GM19372 (cell line): ENCODE data around the gene CGN.

Experiments
- ATAC-seq: cut with Tn5 transposase; IDR thresholded peaks from one replicate; pipeline ENCODE4 v1.9.1; 2021; ENCODE audit warnings: mild to moderate bottlenecking, low read depth, moderate library complexity; ENCODE audit not compliant: unreplicated experiment

The CGN gene

DNA sequence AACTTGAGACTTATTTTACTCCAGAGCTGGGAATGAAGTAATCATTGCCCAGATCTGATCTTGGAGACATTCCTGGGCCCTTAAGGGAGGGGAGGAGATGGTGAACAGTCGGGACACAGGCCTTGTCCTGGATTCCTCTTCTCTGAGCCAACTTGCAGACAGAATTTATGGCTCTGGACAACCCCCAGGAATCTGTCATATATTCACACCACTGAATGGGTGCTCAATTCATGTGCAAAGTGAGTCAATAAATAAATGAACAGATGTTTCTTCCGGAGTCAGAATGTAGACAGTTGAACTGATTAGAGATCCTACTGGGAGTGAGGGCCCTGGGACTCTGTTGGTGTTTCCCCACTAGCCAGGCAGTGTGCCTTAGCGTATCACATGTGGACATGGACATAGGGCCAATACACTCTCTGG lies 31.5 kb downstream of the CGN start:
- no peak for ATAC-seq

DNA sequence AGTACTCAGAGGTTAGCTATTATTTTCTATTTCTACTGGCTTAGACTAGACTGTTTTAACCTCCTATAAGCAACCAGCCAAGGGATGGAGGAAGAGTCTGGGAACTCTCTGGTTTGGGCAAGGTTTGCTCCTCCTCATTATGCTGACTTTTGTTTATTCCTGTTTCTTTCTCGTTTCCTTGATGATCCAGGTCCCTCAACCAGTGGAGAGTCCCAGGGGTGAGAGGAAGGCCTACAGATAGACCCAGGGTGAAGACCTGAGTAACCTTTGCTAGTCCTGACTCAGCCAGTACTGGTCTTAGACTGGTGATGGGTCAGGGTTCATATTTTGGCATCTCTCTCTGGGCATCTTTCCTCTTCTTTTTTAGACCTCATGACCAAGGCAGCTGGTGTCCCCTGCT lies 34.4 kb downstream of the CGN start:
- ATAC-seq, result no peak

DNA sequence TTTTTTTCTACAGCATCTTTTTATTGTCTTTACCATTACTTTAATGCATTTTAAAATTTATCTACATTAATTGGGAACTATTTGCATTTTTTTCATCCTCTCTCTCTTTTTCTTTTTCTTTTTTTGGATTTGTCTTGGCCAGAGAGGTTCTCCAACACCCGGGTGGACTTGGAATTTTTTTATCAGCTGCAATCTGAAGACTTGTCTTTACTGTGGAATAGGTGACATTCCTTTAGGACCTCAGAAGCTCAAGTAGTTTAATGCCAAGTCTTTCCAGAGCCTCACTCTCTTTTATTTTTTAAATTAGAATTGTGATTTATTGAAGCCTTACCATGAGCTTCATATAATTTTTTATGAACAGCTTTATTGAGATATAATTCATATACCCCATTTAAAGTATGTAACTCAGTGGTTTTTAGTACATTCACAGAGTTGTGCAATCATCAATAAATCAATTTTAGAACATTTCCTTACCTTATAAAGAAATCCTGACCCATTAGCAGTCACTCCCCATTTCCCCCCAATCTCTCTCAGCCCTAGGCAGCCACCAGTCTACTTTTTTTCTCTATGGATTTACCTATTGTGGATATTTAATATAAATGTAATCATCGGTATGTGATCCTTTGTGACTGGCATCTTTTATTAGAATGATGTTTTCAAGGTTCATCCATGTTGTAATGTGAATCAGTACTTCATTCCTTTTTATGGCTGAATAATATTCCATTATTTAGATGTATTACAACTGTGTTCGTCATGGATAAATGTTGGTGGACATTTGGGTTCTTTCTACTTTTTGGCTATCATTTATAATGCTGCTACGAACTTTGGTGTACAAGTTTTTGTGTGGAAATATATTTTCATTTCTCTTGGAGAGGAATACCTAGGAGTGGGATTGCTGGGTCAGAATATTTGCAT lies 35.1 kb downstream of the CGN start:
- no peak for ATAC-seq

DNA sequence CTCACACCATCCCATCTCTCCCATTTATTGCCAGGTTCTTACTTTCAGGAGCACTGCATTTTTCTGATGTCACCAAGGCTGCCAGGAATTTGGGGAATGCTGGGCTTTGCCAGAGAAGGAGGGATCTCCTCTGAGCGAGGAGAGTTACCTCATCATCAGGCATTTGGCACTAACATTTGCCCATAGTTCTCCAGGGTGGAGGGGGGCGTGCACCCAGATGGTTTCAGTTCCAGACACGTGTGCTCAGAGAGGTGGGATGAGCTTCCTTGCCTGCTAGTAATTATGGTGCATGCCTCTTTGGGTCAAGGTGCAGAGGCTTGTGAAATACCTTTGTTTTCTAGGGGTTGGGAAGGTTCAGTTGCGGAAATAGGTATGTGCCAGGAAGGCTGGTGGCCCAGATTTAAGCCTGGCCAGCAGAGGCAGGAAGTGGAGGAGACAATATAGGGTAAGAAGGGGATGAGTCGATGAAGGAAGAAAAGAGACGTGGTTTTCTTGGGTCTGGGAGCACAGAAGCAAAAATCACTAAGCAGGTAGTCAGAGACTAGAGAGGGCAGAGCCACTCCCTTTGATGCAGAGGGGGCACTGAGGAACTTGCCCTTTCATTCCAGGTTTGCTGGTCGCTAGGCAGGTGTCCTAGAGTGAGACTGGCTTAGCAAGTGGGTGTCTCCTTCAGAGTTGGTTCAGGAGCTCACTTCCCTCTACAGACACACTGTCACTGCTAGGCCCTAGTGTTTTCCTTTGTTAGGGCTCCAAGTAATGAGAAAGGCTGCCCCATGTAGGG lies 36.1 kb downstream of the CGN start:
- ATAC-seq, result no peak

- no peak for ATAC-seq
These were observed 36.7 kb downstream of the CGN start for GRCh38 chr1:151547900-151548230.

- ATAC-seq, result no peak
These were observed 38.0 kb downstream of the CGN start for GRCh38 chr1:151549199-151549598.

DNA sequence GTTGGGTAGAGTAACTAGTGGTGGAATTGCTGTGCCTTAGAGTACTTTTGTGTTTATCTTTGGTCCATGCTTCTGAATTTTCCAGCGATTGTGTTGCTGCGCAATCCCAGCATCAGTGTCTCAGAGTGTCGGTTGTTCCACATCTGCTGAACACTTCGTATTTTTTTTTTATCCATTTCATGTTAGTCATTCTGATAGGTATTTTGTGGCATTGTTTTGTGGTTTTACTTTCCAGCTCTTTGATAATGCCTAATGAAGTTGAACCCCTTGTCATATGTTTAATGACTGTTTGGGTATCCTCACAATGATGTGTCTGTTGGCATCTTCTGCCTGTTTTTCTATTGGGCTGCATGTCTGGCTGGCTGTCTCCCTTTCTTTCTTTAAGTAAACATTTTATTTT lies 42.5 kb downstream of the CGN start:
- no peak for ATAC-seq

GRCh38 chr1:151556052-151556451 lies 44.9 kb downstream of the CGN start:
- no peak for ATAC-seq

- ATAC-seq, result no peak
These were observed 51.5 kb downstream of the CGN start for GRCh38 chr1:151562661-151563060.

- no peak for ATAC-seq
These were observed 52.2 kb downstream of the CGN start for GRCh38 chr1:151563376-151563775.

DNA sequence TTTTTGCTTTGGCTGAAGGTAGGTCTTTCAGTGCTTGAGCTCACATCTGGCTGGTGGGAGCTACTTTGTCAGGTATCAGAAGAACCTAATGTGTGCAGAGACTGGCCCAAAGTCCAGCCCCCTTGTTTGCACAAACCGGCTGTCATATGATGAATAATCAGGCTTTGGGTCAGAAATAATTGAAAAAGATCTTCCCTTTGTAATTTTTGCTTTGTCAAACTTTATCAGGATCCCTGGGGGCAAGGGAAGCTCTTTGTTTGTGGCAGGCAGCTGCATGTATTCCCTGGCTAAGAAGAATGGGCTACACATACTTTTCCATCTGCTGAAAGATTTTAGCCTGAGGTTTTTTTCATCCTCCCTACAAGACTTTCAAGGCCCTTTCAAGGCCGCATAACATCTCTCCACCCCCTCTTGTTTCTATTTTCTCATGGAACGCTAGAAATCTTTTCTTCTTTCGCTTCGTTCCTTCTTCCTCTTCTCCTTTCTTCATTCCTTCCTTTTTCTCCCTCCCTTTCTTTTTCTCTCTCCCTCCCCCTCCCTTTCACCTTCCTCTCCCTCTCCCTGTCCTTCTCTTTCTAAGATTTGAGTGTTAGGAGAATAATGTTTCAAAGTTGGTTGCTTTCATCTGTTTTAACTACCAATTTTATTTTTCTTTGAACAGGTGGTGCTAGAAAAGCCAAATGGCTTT lies 54.5 kb downstream of the CGN start:
- ATAC-seq, result no peak

GRCh38 chr1:151568626-151569088 lies 57.5 kb downstream of the CGN start:
- ATAC-seq, result no peak

- ATAC-seq, result no peak
These were observed 59.6 kb downstream of the CGN start for GRCh38 chr1:151570819-151571218.

DNA sequence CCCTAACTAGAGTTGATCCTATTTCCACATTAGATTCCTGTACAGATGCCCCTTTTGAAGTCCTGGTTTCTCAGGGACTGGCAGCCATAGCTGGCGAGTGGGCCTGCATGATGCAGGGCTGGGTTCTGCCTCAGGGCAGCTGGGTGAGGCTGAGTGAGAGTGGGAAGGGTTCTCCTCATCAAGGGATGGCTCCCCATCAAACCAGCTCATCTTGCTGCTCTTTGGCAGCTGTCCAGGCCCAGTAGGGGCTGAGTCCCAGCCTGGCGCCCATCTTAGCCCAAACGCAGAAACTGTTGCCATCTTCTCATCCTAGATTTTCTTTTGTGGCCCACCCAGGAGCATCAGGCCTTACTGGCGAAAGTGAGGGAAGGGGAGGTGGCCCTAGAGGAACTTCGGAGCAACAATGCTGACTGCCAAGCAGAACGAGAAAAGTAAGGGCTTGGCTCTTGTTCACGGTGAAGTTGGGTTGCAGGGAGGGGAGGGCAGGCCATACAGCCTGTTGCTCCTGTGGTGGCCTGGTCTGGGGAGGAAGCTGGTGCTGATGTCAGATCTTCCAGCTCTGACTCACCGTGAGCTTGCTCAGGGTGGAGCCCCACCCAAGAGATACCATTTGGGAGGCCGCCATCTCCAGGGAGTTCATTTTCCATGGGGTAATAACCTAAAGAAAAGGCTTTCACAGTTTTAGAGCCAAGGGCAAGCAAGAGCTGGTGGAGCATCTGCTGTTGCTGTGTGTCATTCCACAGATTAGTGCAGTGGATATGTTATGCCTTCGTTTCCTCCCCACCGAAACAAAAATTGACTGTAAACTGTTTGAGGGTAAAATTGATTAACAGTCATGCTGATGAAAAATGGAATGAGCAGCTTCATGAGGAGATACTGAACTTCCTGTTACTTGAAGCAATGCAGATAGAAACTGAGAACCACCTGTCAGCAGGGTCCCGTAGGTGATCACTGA lies 63.7 kb downstream of the CGN start:
- ATAC-seq, result no peak

- ATAC-seq, result no peak
These were observed 66.0 kb downstream of the CGN start for GRCh38 chr1:151577173-151577572.

DNA sequence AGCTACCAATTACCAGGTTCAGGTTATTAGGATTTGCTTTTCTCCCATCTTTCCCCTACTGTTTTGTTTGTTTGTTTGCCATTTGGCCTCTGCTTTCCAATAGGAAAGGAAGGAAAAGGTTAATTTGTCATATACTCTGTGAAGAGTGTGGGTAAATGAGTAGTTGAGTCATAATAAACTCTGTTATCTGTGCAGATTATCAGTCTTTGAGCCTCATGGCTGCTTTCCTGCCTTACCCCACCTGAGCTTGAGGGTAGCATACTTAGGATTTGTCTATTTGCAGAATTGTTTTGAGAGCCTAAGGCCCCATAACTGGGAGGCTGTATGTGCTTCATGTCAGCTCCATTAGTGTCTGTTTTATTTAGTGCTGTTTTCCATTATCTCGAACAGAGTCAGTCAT lies 67.8 kb downstream of the CGN start:
- ATAC-seq, result no peak

GRCh38 chr1:151579436-151580225 lies 68.4 kb downstream of the CGN start:
- ATAC-seq, result no peak

- no peak for ATAC-seq
These were observed 70.3 kb downstream of the CGN start for GRCh38 chr1:151581451-151581850.

DNA sequence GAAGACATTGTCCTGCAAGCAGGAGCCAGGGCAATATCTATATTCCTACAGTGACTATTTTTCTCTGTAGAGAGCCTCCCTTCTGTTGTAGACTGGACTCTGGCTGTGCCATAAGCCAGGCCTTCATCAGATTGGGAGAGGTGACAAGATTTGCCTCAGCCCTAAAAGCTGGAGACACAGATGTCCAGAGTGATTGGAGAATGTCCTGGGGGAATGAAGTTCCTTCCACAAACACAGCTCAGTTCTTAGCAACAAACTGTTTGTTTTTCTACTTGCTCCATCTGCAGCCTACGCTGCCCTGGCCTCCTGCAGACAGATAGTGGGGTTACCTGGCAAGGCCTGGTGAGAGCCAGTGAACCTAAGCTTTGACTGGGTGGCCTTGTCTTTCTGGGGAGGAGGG lies 70.7 kb downstream of the CGN start:
- ATAC-seq, result no peak
